Daoy (cell line): Measurements from ENCODE around the gene ATP1A4. TPM values are rescaled to one million over a fixed set of nuclear protein-coding genes. Genes with fewer than 3 reads are reported as not detected.

ENCODE experiments used
- DNase-seq: peaks from one replicate; pipeline ENCODE4 v3.0.0-alpha.2; 2015; ENCODE audit warnings: low read depth
- total RNA-seq: library from RNA; depleted of rRNA; stranded (reverse); fragments of >200 nt; shearing (Covaris generic); gene quantifications from 2 replicates; pipeline ENCODE4 v1.2.3, GENCODE V29; 2014

ATP1A4 gene
- total RNA-seq, 1 experiment from 2014 or later, result not detected

- DNase-seq, result no peak
These were observed 20.6 kb downstream of the ATP1A4 start for GRCh38 chr1:160171980-160172379.

GRCh38 chr1:160177231-160177630 lies 25.8 kb downstream of the ATP1A4 start:
- no peak for DNase-seq

DNA sequence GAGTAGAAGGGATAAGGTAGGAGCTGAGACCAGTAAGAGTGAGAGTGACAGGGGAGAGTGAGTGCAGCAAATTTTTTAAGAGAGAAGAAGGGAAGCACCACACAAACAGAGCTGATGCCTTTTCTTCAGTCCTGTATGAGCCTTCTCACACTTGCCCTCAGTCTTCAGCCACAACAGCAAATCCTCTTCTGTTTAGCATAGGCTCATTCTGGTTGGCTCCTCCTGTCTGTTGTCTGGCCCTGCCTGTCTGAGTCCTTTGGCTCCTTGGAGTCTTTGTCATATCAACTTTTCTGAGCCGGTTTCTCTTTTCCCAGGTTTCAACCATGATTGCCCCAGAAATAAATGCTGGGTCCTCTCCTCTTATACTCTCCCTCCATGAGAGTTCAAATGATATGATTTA lies 26.3 kb downstream of the ATP1A4 start:
- DNase-seq, result no peak

DNA sequence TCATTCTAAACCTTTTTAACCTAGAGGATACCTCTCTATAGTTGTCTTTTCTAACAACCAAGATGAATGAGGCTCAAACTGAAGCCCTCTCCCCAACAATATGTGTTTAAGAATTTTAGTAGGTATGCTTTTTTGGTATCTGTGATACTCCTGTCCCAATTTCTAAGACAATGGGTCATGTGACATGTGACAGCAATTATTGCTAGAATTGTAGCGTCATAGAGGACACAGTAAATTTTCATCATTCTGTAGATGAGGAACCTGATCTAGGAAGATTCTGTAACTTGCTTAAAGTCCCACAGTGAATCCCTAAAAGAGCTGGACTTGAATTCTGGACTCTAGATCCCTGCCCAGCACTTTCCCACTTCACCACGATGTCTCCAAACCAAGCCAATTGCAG lies 27.3 kb downstream of the ATP1A4 start:
- DNase-seq, result no peak

DNA sequence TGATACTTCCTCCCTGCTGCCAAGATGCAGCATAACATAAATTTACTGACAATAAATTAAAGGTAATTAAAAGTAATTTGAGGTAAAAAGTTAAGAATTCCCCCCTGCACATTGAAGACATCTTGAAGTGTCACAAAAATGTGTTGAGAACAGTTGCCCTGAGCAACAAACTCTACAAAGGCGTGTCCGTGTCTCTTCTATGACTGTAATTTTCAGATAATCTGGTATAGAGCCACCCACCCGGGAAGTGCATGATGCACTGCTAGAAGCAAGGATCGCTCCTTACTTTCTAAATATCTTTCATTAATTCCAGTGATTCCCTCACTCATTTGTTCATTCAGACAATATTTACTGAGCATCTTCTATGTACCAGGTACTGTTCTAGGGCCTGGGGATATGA lies 27.9 kb downstream of the ATP1A4 start:
- no peak for DNase-seq

DNA sequence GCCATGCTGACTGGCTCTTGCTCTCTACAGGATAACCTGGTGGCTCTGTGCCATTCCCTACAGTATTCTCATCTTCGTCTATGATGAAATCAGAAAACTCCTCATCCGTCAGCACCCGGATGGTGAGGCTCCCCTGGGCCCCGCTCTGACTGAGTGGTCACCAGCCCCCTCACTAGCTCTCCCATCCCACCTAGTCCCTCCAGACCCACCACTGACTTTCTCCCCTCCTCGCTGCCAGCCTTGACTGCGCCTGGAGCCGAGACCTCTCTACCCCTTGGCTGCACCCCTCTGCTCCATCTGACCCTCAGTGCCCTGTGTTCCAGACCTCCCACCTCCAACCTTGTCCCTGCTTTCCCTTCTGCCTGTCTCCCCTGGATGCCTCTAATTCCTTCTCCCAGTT lies 34.8 kb downstream of the ATP1A4 start:
- no peak for DNase-seq

- no peak for DNase-seq
These were observed 35.3 kb downstream of the ATP1A4 start for GRCh38 chr1:160186729-160187128.

GRCh38 chr1:160187407-160187806 lies 36.0 kb downstream of the ATP1A4 start:
- no peak for DNase-seq

DNA sequence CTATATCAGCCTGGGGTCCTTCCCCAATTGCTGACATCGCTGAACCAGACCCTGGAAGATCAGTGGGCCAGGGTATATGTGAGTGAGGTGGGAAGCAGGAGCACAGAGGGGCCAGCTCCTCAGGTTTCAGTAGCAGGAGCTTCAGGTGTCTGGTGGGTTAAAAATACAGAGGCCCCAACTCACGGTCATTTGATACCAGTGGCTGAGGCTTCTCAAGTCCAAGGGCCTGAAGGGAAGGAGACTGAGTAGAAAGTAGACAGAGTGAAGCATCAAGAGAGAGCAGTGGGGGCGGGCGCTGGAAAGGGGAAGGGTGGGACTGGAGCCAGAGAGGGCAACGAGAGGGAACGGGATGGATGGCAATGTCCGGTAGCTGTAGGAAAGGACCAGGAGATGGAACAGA lies 36.9 kb downstream of the ATP1A4 start:
- DNase-seq, result no peak

DNA sequence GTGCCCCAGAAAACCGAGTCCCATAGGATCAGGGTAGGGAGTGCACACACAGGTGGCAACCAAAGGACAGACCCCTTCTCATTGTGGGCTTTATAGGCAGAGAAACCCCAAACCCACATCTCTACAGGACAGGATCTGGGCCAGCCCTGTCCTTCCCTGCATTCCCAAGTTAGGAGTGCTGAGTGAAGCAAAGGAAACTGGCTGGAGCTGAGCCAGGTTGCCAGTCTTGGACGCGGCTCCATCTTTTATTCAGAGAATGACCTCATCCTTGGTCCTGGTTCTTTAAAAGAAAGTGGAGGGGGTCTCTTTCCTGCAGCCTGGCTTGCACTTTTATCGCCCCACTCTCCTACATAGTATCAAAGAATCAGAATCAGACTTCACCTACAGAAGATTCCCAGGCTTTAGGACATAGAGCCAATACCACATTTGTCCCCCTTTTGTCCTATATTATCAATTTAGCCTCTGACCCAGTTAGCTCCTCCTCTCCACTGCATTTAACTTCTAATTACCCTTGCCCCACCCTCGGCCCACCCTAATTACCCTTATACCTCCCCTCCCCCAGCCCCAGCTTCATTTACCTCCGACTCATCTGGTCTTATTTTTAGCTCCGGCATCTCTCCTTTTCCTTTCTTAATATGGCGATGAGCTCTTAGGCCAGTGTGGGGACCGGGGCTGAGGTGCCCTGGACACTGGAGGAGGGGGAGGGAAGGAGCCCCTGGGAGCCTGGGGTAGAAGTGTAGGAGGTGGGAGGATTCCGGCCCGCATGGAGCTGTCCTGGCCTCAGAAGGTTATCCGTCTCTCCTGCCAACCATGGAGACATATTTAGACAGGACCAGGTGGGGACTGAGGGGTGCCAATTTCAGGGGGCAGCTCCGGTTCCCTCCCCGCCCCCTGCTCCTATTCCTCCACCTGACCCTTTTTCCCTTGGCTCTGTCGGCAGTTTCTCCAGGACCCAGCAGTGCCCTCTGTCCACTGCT lies 38.5 kb downstream of the ATP1A4 start, which contains the start of gene CASQ1:
TSS of gene CASQ1 (plus strand) at position 927 of the 977 bp plus-strand sequence. CDS start 177 bp downstream, outside the sequence.
- peak; percentile 54 for DNase-seq

GRCh38 chr1:160191756-160192155 lies 40.4 kb downstream of the ATP1A4 start:
- DNase-seq, result no peak

DNA sequence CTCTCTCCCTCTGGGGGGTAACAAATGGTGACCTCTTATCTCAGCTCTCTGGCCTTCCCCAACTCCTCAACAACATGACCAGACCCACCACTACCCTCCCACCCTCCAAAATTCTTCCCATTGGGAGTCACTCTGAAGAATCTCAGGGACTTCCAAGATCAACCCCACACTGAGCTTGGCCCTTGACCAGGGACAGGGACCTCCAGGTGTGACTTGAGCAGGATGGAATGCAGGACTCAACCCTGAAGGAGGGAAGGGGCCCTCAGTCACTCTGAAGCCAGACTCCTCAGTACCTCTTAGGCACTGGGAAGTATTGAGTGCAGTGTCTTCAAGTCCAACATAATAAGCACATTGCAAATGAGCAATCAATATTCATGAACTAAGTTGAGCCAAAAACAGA lies 40.8 kb downstream of the ATP1A4 start:
- DNase-seq, result no peak

GRCh38 chr1:160193091-160193819 lies 41.9 kb downstream of the ATP1A4 start:
- peak; percentile 85 for DNase-seq

GRCh38 chr1:160193832-160194736 lies 42.7 kb downstream of the ATP1A4 start:
- DNase-seq, result no peak

DNA sequence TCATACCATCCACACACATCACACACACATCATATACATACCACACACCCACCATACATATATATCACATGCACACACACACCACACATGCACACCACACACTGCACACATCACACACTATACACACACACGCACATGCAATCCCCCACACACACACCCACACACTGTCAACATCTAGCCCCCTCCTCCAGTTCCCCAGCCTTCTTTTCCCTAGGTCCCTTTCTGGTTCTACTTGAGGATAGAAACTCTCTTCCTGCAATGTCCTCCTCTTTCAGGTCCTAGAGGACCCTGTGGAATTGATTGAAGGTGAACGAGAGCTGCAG lies 43.3 kb downstream of the ATP1A4 start:
- DNase-seq, result no peak

GRCh38 chr1:160196143-160196542 lies 44.7 kb downstream of the ATP1A4 start:
- DNase-seq, result no peak

DNA sequence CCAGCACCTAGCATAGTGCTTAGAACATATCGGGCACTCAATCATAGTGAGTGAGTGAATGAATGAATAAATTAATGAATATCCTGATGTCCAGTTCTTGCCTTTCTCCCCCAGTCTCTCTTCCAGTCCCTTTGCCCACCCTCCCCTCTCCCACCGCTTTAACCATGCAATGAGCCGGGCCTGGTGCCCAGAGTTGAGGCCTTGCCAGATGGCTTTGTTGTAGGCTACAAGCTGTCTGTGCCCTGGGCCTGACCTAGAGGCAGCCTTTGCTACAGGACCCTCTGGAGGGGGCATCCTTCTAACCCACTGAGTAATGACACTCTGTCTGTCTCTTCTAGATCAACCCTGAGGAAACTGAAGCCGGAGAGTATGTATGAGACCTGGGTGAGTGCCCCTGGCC lies 45.8 kb downstream of the ATP1A4 start:
- DNase-seq, result no peak

DNA sequence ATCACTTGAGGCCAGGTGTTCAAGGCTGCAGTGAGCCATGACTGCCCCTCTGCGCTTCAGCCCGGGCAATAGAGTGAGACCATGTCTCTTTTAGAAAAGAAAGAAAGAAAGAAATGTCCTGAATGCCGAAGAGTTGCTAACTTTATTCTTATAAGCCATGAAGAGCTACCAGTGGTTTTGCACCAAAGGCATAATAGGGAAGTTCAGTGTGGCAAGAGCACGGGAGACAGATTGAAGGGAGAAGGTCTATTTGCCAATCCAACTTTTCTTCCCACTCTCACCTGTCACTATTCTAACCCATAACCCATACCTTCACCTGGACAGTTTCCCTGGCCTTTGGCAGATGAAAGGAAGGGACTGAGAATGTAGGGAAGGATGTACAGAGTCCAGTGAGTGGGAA lies 49.4 kb downstream of the ATP1A4 start:
- no peak for DNase-seq

DNA sequence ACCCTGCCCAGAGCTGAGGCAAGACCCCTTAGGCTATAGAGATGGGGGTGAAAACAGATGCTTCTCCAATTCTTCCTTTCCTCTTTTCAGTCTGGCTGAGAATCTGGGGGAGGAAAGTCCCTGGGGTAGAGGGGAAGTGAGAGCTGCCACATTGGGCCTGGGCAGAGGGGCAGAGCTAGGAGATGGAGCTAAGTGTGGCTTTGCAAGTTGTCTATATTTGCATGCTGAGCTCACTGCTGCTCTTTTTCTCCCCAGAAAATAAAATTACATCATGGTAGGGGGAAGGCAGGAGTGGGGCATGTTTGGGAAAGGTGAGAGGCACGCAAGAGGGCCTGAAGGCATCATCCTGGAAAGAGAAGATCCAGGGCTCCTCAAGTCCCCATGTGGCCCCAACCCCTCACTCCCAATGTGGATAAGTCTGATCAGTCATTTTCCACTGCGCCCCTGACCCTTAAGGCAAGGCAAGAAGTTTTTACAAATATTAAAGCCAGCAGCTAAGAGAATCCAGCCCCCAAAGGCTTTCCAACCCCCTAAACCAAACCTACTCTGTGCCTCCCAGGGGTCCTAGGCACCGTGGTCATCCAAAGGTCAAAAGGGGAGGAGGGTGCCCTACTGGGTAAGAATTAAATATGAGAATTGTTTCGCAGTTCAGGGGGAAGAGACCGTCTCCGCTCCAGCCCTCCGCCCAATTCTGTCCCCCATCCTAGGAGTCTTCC lies 53.3 kb downstream of the ATP1A4 start:
- DNase-seq, result no peak

DNA sequence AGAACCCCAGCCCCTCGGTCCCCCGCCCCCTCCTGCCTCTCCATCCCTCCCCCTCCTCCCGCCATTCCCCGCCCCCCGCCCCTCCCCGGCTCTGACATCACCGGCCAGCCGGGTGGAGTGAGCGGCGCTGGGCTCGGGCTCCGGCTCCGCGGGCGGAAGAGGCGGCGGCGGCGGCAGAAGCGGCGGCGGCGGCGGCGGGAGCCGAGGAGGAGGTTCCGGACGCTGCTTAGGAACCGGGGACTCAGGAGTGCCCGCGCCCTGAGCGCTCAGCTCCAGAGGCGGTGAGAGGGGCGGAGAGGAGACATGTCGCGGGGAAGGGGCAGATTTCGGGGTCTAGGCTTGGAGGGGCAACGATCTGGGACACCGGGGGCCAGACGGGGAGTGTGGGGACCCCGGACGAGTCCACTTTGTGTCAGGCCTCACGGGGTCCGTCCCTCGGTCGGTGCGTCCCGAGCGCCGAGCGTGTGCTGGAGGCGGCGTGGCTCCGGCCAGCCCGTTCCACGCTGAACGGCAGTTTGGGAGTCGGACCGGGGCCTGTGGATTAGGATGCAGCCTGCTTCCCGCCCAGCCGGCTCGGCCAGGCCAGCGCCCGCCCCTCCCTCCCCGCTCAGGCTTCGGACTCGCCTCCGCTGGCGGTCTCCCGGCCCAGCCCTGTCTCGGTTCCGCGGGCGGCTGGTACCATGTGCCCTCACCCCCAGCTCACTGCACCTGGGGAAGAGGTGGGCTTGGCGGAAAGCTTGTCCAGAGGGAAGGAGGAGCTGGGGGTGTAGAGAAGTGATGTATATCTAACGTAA lies 54.0 kb downstream of the ATP1A4 start, which contains the start of gene PEA15:
TSS of gene PEA15 (plus strand) at position 143 of the 794 bp plus-strand sequence. CDS start 6,161 bp downstream, outside the sequence.
- peak; percentile 80 for DNase-seq
